ENCODE results near the gene COL4A5.

The COL4A5 gene

DNA sequence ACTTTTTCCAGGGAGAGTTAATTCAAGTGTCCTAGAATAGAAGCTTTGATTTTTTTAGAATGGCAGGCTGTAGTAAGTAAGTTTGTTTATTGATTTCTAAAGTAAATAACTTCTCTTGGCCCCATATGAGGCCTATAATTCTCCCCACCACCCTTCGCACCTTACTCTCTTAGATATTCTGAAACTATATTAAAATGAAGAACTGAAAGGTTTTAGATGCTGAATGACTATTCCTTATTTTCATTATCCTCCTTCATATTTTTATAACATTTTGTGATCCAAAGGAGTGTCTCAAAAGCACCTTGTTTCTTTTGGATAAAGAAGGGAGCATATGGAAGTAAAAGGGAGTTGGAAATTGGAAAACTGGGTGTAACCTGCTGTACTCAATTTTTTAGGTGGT lies 226.5 kb downstream of the COL4A5 start:
- no peak overlapping the region for H3K9ac ChIP-seq (ENCODE audit: low read length)
- H3K4me1 ChIP-seq (ENCODE audit: insufficient read depth, low read length, severe bottlenecking), result no peaks in the 10 kb centered on the region
- no peaks in the 10 kb centered on the region for H3K27me3 ChIP-seq (ENCODE audit: insufficient read depth, low read length)
- no peak overlapping the region for H3K27ac ChIP-seq (ENCODE audit: low read depth, low read length, poor library complexity, severe bottlenecking)
- no peaks in the 10 kb centered on the region for H3K36me3 ChIP-seq (ENCODE audit: insufficient read depth, low read length)
- no peaks in the 10 kb centered on the region for H3F3A ChIP-seq (ENCODE audit: insufficient read depth, low read length)
- no peaks in the 10 kb centered on the region for H3K9me3 ChIP-seq (ENCODE audit: low read length)
- no peak overlapping the region for H3K4me3 ChIP-seq (ENCODE audit: low read depth, low read length, poor library complexity, severe bottlenecking)
- no peaks in the 10 kb centered on the region for H3K79me2 ChIP-seq (ENCODE audit: insufficient read depth, low read length)
- H3K9me2 ChIP-seq (ENCODE audit: low read depth, low read length), result no peaks in the 10 kb centered on the region
- H3K4me2 ChIP-seq (ENCODE audit: low read length), result no peak overlapping the region
- H2AFZ ChIP-seq (ENCODE audit: low read length), result no peak overlapping the region
- TF ChIP-seq EZH2 (IDR thresholded peaks at IDR 0.05; ENCODE audit: borderline replicate concordance, low read length), result no peak
- TF ChIP-seq, protein P1, sequence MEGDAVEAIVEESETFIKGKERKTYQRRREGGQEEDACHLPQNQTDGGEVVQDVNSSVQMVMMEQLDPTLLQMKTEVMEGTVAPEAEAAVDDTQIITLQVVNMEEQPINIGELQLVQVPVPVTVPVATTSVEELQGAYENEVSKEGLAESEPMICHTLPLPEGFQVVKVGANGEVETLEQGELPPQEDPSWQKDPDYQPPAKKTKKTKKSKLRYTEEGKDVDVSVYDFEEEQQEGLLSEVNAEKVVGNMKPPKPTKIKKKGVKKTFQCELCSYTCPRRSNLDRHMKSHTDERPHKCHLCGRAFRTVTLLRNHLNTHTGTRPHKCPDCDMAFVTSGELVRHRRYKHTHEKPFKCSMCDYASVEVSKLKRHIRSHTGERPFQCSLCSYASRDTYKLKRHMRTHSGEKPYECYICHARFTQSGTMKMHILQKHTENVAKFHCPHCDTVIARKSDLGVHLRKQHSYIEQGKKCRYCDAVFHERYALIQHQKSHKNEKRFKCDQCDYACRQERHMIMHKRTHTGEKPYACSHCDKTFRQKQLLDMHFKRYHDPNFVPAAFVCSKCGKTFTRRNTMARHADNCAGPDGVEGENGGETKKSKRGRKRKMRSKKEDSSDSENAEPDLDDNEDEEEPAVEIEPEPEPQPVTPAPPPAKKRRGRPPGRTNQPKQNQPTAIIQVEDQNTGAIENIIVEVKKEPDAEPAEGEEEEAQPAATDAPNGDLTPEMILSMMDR (IDR thresholded peaks at IDR 0.05; ENCODE audit: low read length), result no peak
- no peaks in the 10 kb centered on the region for H4K20me1 ChIP-seq (ENCODE audit: insufficient read depth, low read length)

DNA sequence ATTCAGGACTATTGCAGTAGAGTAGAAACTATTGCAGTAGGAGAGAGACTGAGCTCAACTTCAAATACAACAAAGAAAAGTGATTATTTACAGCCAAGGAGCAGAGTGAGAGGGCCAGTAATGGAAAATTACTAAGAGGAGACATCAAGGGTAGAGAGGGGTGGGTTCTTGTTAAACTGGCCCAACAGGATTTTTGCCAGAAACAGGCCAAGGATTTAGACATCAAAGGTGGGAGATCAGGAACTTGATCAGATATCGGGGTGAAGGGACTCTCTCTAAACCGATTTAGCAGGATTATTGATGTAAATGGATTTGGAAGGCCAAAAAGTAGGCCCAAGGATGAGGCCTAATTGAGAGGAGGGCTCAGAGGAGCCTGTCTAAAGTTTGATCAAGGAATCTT lies 231.9 kb downstream of the COL4A5 start:
- Histone ChIP-seq H2AFZ (ENCODE audit: low read length) (no peak overlapping the region), H3K4me2 (ENCODE audit: low read length) (no peak overlapping the region), H3K9me3 (ENCODE audit: low read length) (no peaks in the 10 kb centered on the region), H3K27me3 (ENCODE audit: insufficient read depth, low read length) (no peaks in the 10 kb centered on the region), H3K27ac (ENCODE audit: low read depth, low read length, poor library complexity, severe bottlenecking) (no peak overlapping the region), H3K9me2 (ENCODE audit: low read depth, low read length) (no peaks in the 10 kb centered on the region), H3K79me2 (ENCODE audit: insufficient read depth, low read length) (no peaks in the 10 kb centered on the region), H3K4me1 (ENCODE audit: insufficient read depth, low read length, severe bottlenecking) (no peaks in the 10 kb centered on the region), H3K36me3 (ENCODE audit: insufficient read depth, low read length) (no peaks in the 10 kb centered on the region), H4K20me1 (ENCODE audit: insufficient read depth, low read length) (no peaks in the 10 kb centered on the region), H3K4me3 (ENCODE audit: low read depth, low read length, poor library complexity, severe bottlenecking) (no peak overlapping the region), H3F3A (ENCODE audit: insufficient read depth, low read length) (no peaks in the 10 kb centered on the region), H3K9ac (ENCODE audit: low read length) (no peak overlapping the region)
- no peak for TF ChIP-seq EZH2 (IDR thresholded peaks at IDR 0.05; ENCODE audit: borderline replicate concordance, low read length)
- TF ChIP-seq, protein P1 (IDR thresholded peaks at IDR 0.05; ENCODE audit: low read length), result no peak

DNA sequence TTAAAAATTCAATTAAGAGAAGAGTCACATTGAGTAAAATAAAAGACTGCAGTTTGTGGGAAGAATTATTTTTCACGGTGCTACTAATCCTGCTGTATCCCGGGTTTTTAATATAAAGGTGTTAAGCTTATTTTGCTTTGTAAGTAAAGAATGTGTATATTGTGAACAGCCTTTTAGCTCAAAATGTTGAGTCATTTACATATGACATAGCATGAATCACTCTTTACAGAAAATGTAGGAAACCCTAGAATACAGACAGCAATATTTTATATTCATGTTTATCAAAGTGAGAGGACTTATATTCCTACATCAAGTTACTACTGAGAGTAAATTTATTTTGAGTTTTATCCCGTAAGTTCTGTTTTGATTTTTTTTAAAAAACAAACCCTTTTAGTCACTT lies 257.1 kb downstream of the COL4A5 start:
- no peak overlapping the region for H3K9ac ChIP-seq (ENCODE audit: low read length)
- no peaks in the 10 kb centered on the region for H3K79me2 ChIP-seq (ENCODE audit: insufficient read depth, low read length)
- H3K9me3 ChIP-seq (ENCODE audit: low read length), result no peaks in the 10 kb centered on the region
- no peaks in the 10 kb centered on the region for H3F3A ChIP-seq (ENCODE audit: insufficient read depth, low read length)
- H3K4me3 ChIP-seq (ENCODE audit: low read depth, low read length, poor library complexity, severe bottlenecking), result no peak overlapping the region
- H3K4me2 ChIP-seq (ENCODE audit: low read length), result no peak overlapping the region
- no peak overlapping the region for H2AFZ ChIP-seq (ENCODE audit: low read length)
- H3K27me3 ChIP-seq (ENCODE audit: insufficient read depth, low read length), result no peaks in the 10 kb centered on the region
- H3K36me3 ChIP-seq (ENCODE audit: insufficient read depth, low read length), result no peaks in the 10 kb centered on the region
- H3K4me1 ChIP-seq (ENCODE audit: insufficient read depth, low read length, severe bottlenecking), result no peaks in the 10 kb centered on the region
- no peak overlapping the region for H3K27ac ChIP-seq (ENCODE audit: low read depth, low read length, poor library complexity, severe bottlenecking)
- no peak for TF ChIP-seq EZH2 (IDR thresholded peaks at IDR 0.05; ENCODE audit: borderline replicate concordance, low read length)
- TF ChIP-seq, protein P1 (IDR thresholded peaks at IDR 0.05; ENCODE audit: low read length), result no peak
- no peaks in the 10 kb centered on the region for H4K20me1 ChIP-seq (ENCODE audit: insufficient read depth, low read length)
- no peaks in the 10 kb centered on the region for H3K9me2 ChIP-seq (ENCODE audit: low read depth, low read length)
